Lung (tissue), 12 donors: Measurements from ENCODE around the gene TMEM116. TPM values are rescaled to one million over a fixed set of nuclear protein-coding genes. Genes with fewer than 3 reads are reported as not detected.

Experiments used
- ATAC-seq: fragments of 200-7000 bp; cut with Tn5 transposase; one replicate; pipeline ENCODE4 v1.9.1; 2020; ENCODE audit warnings: moderate number of reproducible peaks; ENCODE audit not compliant: insufficient read depth, low FRiP score
- DNase-seq, 3 donors: peaks; one replicate each; pipeline ENCODE4 v3.0.0-alpha.2; 2013 to 2017
- H3K27ac ChIP-seq, 2 donors: one replicate each; pipeline ENCODE4 v1.5.1; 2013; ENCODE audit warnings: mild to moderate bottlenecking in 2 of 2, moderate library complexity in 2 of 2, control low read depth in 1 of 2, inconsistent platforms in 1 of 2, low read depth in 1 of 2, low read length in 1 of 2
- H3K27me3 ChIP-seq, 3 donors: one replicate each; pipeline ENCODE4 v1.5.1; 2013; ENCODE audit warnings: low read length in 2 of 3; ENCODE audit not compliant: control insufficient read depth in 3 of 3, insufficient read depth in 3 of 3
- H3K36me3 ChIP-seq, 4 donors: one replicate each; pipeline ENCODE4 v1.5.1; 2013; ENCODE audit warnings: low read length in 4 of 4, mild to moderate bottlenecking in 1 of 4, moderate library complexity in 1 of 4; ENCODE audit not compliant: control insufficient read depth in 4 of 4, insufficient read depth in 4 of 4
- H3K4me1 ChIP-seq, 5 donors: one replicate each; pipeline ENCODE4 v1.5.1; 2013; ENCODE audit warnings: low read length in 5 of 5, mild to moderate bottlenecking in 2 of 5, moderate library complexity in 1 of 5; ENCODE audit not compliant: control insufficient read depth in 5 of 5, insufficient read depth in 5 of 5
- H3K4me3 ChIP-seq: one replicate; pipeline ENCODE4 v1.5.1; 2013; ENCODE audit warnings: mild to moderate bottlenecking, control low read depth, moderate library complexity
- H3K9ac ChIP-seq, 2 donors: one replicate each; pipeline ENCODE4 v1.5.1; 2013; ENCODE audit warnings: low read length in 2 of 2, control low read depth in 1 of 2; ENCODE audit not compliant: insufficient read depth in 1 of 2
- H3K9me3 ChIP-seq, 4 donors: one replicate each; pipeline ENCODE4 v1.5.1; 2013; ENCODE audit warnings: low read length in 3 of 4, mild to moderate bottlenecking in 1 of 4, moderate library complexity in 1 of 4; ENCODE audit not compliant: control insufficient read depth in 4 of 4, insufficient read depth in 3 of 4
- WGBS, 2 donors: extraction: QIAGEN DNeasy Blood & Tissue Kit; methylation state at CpG; one replicate each; pipeline ENCODE4 v1.1.7; 2013; 5-methylcytosine and 5-hydroxymethylcytosine counted together
- polyA plus RNA-seq, 2 donors: library from polyadenylated mRNA; stranded (reverse); fragments of 200-250 nt; gene quantifications; one replicate each; pipeline ENCODE4 v1.2.1, GENCODE V29; 2013
- total RNA-seq, 2 donors: library from RNA; depleted of rRNA in 1 of 2; stranded (reverse); fragments of >200 nt in 1 of 2; gene quantifications; one replicate each; pipeline ENCODE4 v1.2.1, GENCODE V29; 2014 to 2021
- TF ChIP-seq, protein P1 (sequence below): IDR thresholded peaks from 2 replicates; pipeline ENCODE4 v1.5.1; 2012; ENCODE audit warnings: mild to moderate bottlenecking; ENCODE audit errors: control extremely low read depth, extremely low read depth
- donor health status: control.
- donor health status: control.
- donor health status: Bipolar disorder and iron deficiency.
- donor health status: healthy.
- donor health status: DM: yes; HTN: yes; CAD: no.

TMEM116 gene
- total and polyA plus RNA-seq, 4 donors: 10.5 to 40.1 (median 14.6) TPM

DNA sequence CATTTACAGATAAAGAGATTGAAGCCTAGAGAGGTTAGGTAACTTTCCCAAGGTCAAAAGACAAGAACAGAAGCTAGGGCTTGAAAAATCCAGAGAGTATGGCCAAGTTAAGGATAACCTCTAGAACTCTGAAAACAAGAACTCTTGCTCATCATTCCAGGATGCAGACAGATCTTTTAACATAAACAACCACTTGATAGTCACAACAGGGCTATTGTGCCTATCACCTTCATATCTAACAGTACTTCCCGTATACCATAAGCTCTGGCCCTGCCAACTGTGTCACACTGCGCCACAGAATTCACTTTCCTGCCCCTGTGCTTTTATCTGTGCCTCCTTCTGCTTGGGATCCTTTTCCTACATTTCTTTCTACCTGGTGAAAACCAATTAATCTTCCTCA, 18.5 kb upstream of the TMEM116 start:
- no peak overlapping the region for H3K4me3 ChIP-seq
- ATAC-seq (no peak), DNase-seq (no peak)
- H3K27me3 ChIP-seq: no peaks in the 10 kb centered on the region
- TF ChIP-seq, protein P1, sequence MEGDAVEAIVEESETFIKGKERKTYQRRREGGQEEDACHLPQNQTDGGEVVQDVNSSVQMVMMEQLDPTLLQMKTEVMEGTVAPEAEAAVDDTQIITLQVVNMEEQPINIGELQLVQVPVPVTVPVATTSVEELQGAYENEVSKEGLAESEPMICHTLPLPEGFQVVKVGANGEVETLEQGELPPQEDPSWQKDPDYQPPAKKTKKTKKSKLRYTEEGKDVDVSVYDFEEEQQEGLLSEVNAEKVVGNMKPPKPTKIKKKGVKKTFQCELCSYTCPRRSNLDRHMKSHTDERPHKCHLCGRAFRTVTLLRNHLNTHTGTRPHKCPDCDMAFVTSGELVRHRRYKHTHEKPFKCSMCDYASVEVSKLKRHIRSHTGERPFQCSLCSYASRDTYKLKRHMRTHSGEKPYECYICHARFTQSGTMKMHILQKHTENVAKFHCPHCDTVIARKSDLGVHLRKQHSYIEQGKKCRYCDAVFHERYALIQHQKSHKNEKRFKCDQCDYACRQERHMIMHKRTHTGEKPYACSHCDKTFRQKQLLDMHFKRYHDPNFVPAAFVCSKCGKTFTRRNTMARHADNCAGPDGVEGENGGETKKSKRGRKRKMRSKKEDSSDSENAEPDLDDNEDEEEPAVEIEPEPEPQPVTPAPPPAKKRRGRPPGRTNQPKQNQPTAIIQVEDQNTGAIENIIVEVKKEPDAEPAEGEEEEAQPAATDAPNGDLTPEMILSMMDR: no peak
- WGBS, 2 donors: 71 to 80% methylated on average over 2 of the region's 2 CpGs
- no peak overlapping the region for H3K27ac ChIP-seq
- no peaks in the 10 kb centered on the region for H3K4me1 ChIP-seq
- no peaks in the 10 kb centered on the region for H3K9me3 ChIP-seq
- peaks cover 13 to 48% (median 30%) of the 10 kb centered on the region in 4 donors for H3K36me3 ChIP-seq
- no peak overlapping the region for H3K9ac ChIP-seq

GRCh38 chr12:112029301-112029700, 16.3 kb upstream of the TMEM116 start:
- Histone ChIP-seq H3K27ac (no peak overlapping the region), H3K4me1 (no peaks in the 10 kb centered on the region), H3K27me3 (no peaks in the 10 kb centered on the region), H3K36me3 (peaks cover 11 to 43% (median 31%) of the 10 kb centered on the region in 4 donors), H3K9ac (no peak overlapping the region), H3K9me3 (no peaks in the 10 kb centered on the region), H3K4me3 (no peak overlapping the region)
- DNase-seq: no peak
- TF ChIP-seq, protein P1: no peak
- ATAC-seq: no peak
- WGBS, 2 donors: 71 to 86% methylated on average over 2 of the region's 2 CpGs

- TF ChIP-seq, protein P1: no peak
- Histone ChIP-seq H3K9ac (no peak overlapping the region), H3K27me3 (no peaks in the 10 kb centered on the region), H3K4me3 (no peak overlapping the region), H3K4me1 (no peaks in the 10 kb centered on the region), H3K36me3 (peaks cover 15 to 43% (median 26%) of the 10 kb centered on the region in 4 donors), H3K27ac (no peak overlapping the region), H3K9me3 (no peaks in the 10 kb centered on the region)
- no peak for DNase-seq
- WGBS, 2 donors: 55 to 64% methylated on average over 4 of the region's 4 CpGs
- ATAC-seq: no peak
Observed at GRCh38 chr12:112025808-112026375, 12.9 kb upstream of the TMEM116 start.
